ENCODE data around the gene SMYD3.

Gene SMYD3

GRCh38 chr1:246301553-246302250 lies 205.4 kb downstream of the SMYD3 start:
- DNase-seq: no peak

- DNase-seq: no peak
Observed at GRCh38 chr1:246300626-246301549, 206.2 kb downstream of the SMYD3 start.

GRCh38 chr1:246297279-246298265 lies 209.5 kb downstream of the SMYD3 start:
- DNase-seq: peak; percentile 20

GRCh38 chr1:246295968-246296367 lies 211.1 kb downstream of the SMYD3 start:
- DNase-seq: no peak

GRCh38 chr1:246295340-246295739 lies 211.7 kb downstream of the SMYD3 start:
- DNase-seq: no peak

GRCh38 chr1:246294263-246294662 lies 212.8 kb downstream of the SMYD3 start:
- no peak for DNase-seq

- DNase-seq: peak; percentile 51
Observed at GRCh38 chr1:246293366-246294121, 213.5 kb downstream of the SMYD3 start.

- DNase-seq: no peak
Observed at GRCh38 chr1:246292571-246292970, 214.5 kb downstream of the SMYD3 start.

- peak; percentile 75 for DNase-seq
Observed at GRCh38 chr1:246291127-246291526, 216.0 kb downstream of the SMYD3 start.

GRCh38 chr1:246283771-246284410 lies 223.2 kb downstream of the SMYD3 start:
- no peak for DNase-seq

GRCh38 chr1:246281639-246282038 lies 225.4 kb downstream of the SMYD3 start:
- no peak for DNase-seq

- no peak for DNase-seq
Observed at GRCh38 chr1:246281195-246281594, 225.9 kb downstream of the SMYD3 start.

GRCh38 chr1:246280551-246280950 lies 226.5 kb downstream of the SMYD3 start:
- peak; percentile 9 for DNase-seq

- DNase-seq: no peak
Observed at GRCh38 chr1:246279402-246279801, 227.7 kb downstream of the SMYD3 start.

- no peak for DNase-seq
Observed at GRCh38 chr1:246278371-246278770, 228.7 kb downstream of the SMYD3 start.

GRCh38 chr1:246275036-246275435 lies 232.0 kb downstream of the SMYD3 start:
- no peak for DNase-seq

GRCh38 chr1:246274186-246274585 lies 232.9 kb downstream of the SMYD3 start:
- DNase-seq: no peak

GRCh38 chr1:246271516-246271915 lies 235.6 kb downstream of the SMYD3 start:
- DNase-seq: no peak

GRCh38 chr1:246270236-246270635 lies 236.8 kb downstream of the SMYD3 start:
- no peak for DNase-seq

GRCh38 chr1:246269466-246269865 lies 237.6 kb downstream of the SMYD3 start:
- DNase-seq: no peak

GRCh38 chr1:246267896-246268295 lies 239.2 kb downstream of the SMYD3 start:
- DNase-seq: no peak

- DNase-seq: no peak
Observed at GRCh38 chr1:246267426-246267825, 239.7 kb downstream of the SMYD3 start.

All from DMS79 treated with DMSO at 0.1 percent for 48 hours (cell line).